ENCODE data around the gene FADS3.

The FADS3 gene

GRCh38 chr11:61912991-61913698 lies 21.8 kb upstream of the FADS3 start:
- Histone ChIP-seq H3K4me3 (ENCODE audit: low read depth, low read length) (no peak overlapping the region), H3K9me3 (ENCODE audit: control insufficient read depth, insufficient read depth, low read length) (no peaks in the 10 kb centered on the region), H3K4me1 (ENCODE audit: control insufficient read depth, insufficient read depth, low read length) (peaks cover 11% of the 10 kb centered on the region), H3K27ac (ENCODE audit: low read depth, low read length) (no peak overlapping the region), H3K9ac (ENCODE audit: low read depth, low read length) (no peak overlapping the region), H3K27me3 (ENCODE audit: control insufficient read depth, insufficient read depth, low read length) (peaks cover 17% of the 10 kb centered on the region), H3K36me3 (ENCODE audit: control insufficient read depth, insufficient read depth, low read length) (no peaks in the 10 kb centered on the region)

GRCh38 chr11:61912530-61912898 lies 21.2 kb upstream of the FADS3 start:
- peaks cover 11% of the 10 kb centered on the region for H3K4me1 ChIP-seq (ENCODE audit: control insufficient read depth, insufficient read depth, low read length)
- H3K9ac ChIP-seq (ENCODE audit: low read depth, low read length): no peak overlapping the region
- H3K36me3 ChIP-seq (ENCODE audit: control insufficient read depth, insufficient read depth, low read length): no peaks in the 10 kb centered on the region
- no peak overlapping the region for H3K4me3 ChIP-seq (ENCODE audit: low read depth, low read length)
- no peaks in the 10 kb centered on the region for H3K9me3 ChIP-seq (ENCODE audit: control insufficient read depth, insufficient read depth, low read length)
- H3K27me3 ChIP-seq (ENCODE audit: control insufficient read depth, insufficient read depth, low read length): peaks cover 11% of the 10 kb centered on the region
- H3K27ac ChIP-seq (ENCODE audit: low read depth, low read length): no peak overlapping the region

- Histone ChIP-seq H3K27me3 (ENCODE audit: control insufficient read depth, insufficient read depth, low read length) (peaks cover 7% of the 10 kb centered on the region), H3K9me3 (ENCODE audit: control insufficient read depth, insufficient read depth, low read length) (no peaks in the 10 kb centered on the region), H3K27ac (ENCODE audit: low read depth, low read length) (no peak overlapping the region), H3K4me3 (ENCODE audit: low read depth, low read length) (no peak overlapping the region), H3K4me1 (ENCODE audit: control insufficient read depth, insufficient read depth, low read length) (peaks cover 11% of the 10 kb centered on the region), H3K9ac (ENCODE audit: low read depth, low read length) (no peak overlapping the region), H3K36me3 (ENCODE audit: control insufficient read depth, insufficient read depth, low read length) (no peaks in the 10 kb centered on the region)
Measured at GRCh38 chr11:61911701-61912529, 20.6 kb upstream of the FADS3 start.

GRCh38 chr11:61911128-61911700 lies 19.9 kb upstream of the FADS3 start:
- H3K27me3 ChIP-seq (ENCODE audit: control insufficient read depth, insufficient read depth, low read length): peaks cover under 1% of the 10 kb centered on the region; the same call in 1 of the 2 replicates
- H3K36me3 ChIP-seq (ENCODE audit: control insufficient read depth, insufficient read depth, low read length): no peaks in the 10 kb centered on the region
- H3K4me1 ChIP-seq (ENCODE audit: control insufficient read depth, insufficient read depth, low read length): peaks cover 11% of the 10 kb centered on the region
- no peak overlapping the region for H3K27ac ChIP-seq (ENCODE audit: low read depth, low read length)
- H3K9ac ChIP-seq (ENCODE audit: low read depth, low read length): no peak overlapping the region
- H3K4me3 ChIP-seq (ENCODE audit: low read depth, low read length): no peak overlapping the region
- H3K9me3 ChIP-seq (ENCODE audit: control insufficient read depth, insufficient read depth, low read length): no peaks in the 10 kb centered on the region

- no peaks in the 10 kb centered on the region for H3K36me3 ChIP-seq (ENCODE audit: control insufficient read depth, insufficient read depth, low read length)
- no peaks in the 10 kb centered on the region for H3K9me3 ChIP-seq (ENCODE audit: control insufficient read depth, insufficient read depth, low read length)
- H3K9ac ChIP-seq (ENCODE audit: low read depth, low read length): no peak overlapping the region
- no peak overlapping the region for H3K27ac ChIP-seq (ENCODE audit: low read depth, low read length)
- H3K27me3 ChIP-seq (ENCODE audit: control insufficient read depth, insufficient read depth, low read length): no peaks in the 10 kb centered on the region
- H3K4me1 ChIP-seq (ENCODE audit: control insufficient read depth, insufficient read depth, low read length): peaks cover 11% of the 10 kb centered on the region
- no peak overlapping the region for H3K4me3 ChIP-seq (ENCODE audit: low read depth, low read length)
Measured at GRCh38 chr11:61910187-61911127, 19.1 kb upstream of the FADS3 start.

GRCh38 chr11:61908730-61909316 lies 17.5 kb upstream of the FADS3 start:
- no peaks in the 10 kb centered on the region for H3K27me3 ChIP-seq (ENCODE audit: control insufficient read depth, insufficient read depth, low read length)
- H3K9ac ChIP-seq (ENCODE audit: low read depth, low read length): no peak overlapping the region
- peaks cover 11% of the 10 kb centered on the region for H3K4me1 ChIP-seq (ENCODE audit: control insufficient read depth, insufficient read depth, low read length)
- no peaks in the 10 kb centered on the region for H3K36me3 ChIP-seq (ENCODE audit: control insufficient read depth, insufficient read depth, low read length)
- no peaks in the 10 kb centered on the region for H3K9me3 ChIP-seq (ENCODE audit: control insufficient read depth, insufficient read depth, low read length)
- no peak overlapping the region for H3K4me3 ChIP-seq (ENCODE audit: low read depth, low read length)
- H3K27ac ChIP-seq (ENCODE audit: low read depth, low read length): no peak overlapping the region

- Histone ChIP-seq H3K27me3 (ENCODE audit: control insufficient read depth, insufficient read depth, low read length) (no peaks in the 10 kb centered on the region), H3K36me3 (ENCODE audit: control insufficient read depth, insufficient read depth, low read length) (no peaks in the 10 kb centered on the region), H3K4me1 (ENCODE audit: control insufficient read depth, insufficient read depth, low read length) (peaks cover 11% of the 10 kb centered on the region), H3K27ac (ENCODE audit: low read depth, low read length) (no peak overlapping the region), H3K4me3 (ENCODE audit: low read depth, low read length) (no peak overlapping the region), H3K9me3 (ENCODE audit: control insufficient read depth, insufficient read depth, low read length) (no peaks in the 10 kb centered on the region), H3K9ac (ENCODE audit: low read depth, low read length) (no peak overlapping the region)
Measured at GRCh38 chr11:61907871-61908729, 16.8 kb upstream of the FADS3 start.

- peaks cover 11% of the 10 kb centered on the region for H3K4me1 ChIP-seq (ENCODE audit: control insufficient read depth, insufficient read depth, low read length)
- no peak overlapping the region for H3K27ac ChIP-seq (ENCODE audit: low read depth, low read length)
- no peak overlapping the region for H3K9ac ChIP-seq (ENCODE audit: low read depth, low read length)
- no peak overlapping the region for H3K4me3 ChIP-seq (ENCODE audit: low read depth, low read length)
- H3K27me3 ChIP-seq (ENCODE audit: control insufficient read depth, insufficient read depth, low read length): no peaks in the 10 kb centered on the region
- no peaks in the 10 kb centered on the region for H3K36me3 ChIP-seq (ENCODE audit: control insufficient read depth, insufficient read depth, low read length)
- no peaks in the 10 kb centered on the region for H3K9me3 ChIP-seq (ENCODE audit: control insufficient read depth, insufficient read depth, low read length)
Measured at GRCh38 chr11:61907282-61907681, 15.9 kb upstream of the FADS3 start.

- Histone ChIP-seq H3K27me3 (ENCODE audit: control insufficient read depth, insufficient read depth, low read length) (no peaks in the 10 kb centered on the region), H3K4me3 (ENCODE audit: low read depth, low read length) (no peak overlapping the region), H3K27ac (ENCODE audit: low read depth, low read length) (no peak overlapping the region), H3K4me1 (ENCODE audit: control insufficient read depth, insufficient read depth, low read length) (peaks cover 11% of the 10 kb centered on the region), H3K36me3 (ENCODE audit: control insufficient read depth, insufficient read depth, low read length) (no peaks in the 10 kb centered on the region), H3K9ac (ENCODE audit: low read depth, low read length) (no peak overlapping the region), H3K9me3 (ENCODE audit: control insufficient read depth, insufficient read depth, low read length) (no peaks in the 10 kb centered on the region)
Measured at GRCh38 chr11:61906522-61906909, 15.2 kb upstream of the FADS3 start.
